ENCODE results near the gene ZNF732. TPM values are rescaled to one million over a fixed set of nuclear protein-coding genes. Genes with fewer than 3 reads are reported as not detected.

The ZNF732 gene
- total RNA-seq: 1 to 10 TPM; 1.4 to 2.3 (median 1.7) TPM

DNA sequence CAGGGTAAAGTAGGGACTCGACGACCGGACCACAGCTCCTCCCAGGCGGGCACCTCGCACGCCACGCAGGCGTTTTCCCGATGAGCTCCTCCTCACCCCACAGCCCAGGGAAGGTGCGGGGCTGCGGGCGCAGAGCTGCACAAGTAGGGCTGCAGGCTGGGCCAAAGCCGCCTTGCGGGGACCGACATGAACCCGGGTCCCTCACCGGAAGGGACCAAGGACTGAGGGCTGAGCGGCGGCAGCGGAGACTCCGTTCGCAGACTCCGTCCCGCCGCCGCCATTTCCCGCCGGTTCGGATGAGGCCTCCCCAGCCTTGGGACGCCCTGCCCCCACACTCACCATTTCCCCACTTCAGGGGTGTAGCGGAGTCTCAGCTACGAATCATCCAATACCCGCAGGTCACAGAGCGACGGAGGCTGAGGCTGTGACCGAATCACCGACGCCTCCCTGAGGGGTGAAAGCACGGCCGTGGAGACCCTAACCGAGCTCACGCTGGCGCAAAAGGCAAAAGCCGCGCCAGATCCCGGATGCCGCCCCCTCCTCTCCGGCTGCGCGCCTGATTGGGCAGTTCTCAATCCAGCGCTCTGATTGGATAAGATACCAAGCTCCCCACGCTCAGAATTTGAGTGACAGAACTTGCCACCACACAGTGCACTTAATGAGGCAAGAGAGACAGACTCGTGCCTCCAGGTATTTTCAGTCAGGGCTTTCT lies at the start of gene ZNF732:
Gene ZNF732, minus strand, starts transcription at position 506 of the 712 bp plus-strand sequence. Its CDS starts 164 bp downstream, at position 342.
- no peak for DNase-seq
- intact Hi-C loops (cut with DNase I): no loop called here
- H3K27me3 ChIP-seq: peaks cover 0 to 7% (median 0%) of the 10 kb centered on the region in 4 donors
- H3K36me3 ChIP-seq: no peaks in the 10 kb centered on the region
- H3K4me1 ChIP-seq: peaks cover 0 to 14% (median 0%) of the 10 kb centered on the region in 3 donors
- peaks cover 0 to 10% (median 0%) of the 10 kb centered on the region in 3 donors for H3K9me3 ChIP-seq
- peak within 1 kb of the TSS in 2 of 4 donors; percentile 57 for H3K27ac ChIP-seq
- no peak for TF ChIP-seq POLR2A (IDR thresholded peaks at IDR 0.05)
- TF ChIP-seq, protein P1, sequence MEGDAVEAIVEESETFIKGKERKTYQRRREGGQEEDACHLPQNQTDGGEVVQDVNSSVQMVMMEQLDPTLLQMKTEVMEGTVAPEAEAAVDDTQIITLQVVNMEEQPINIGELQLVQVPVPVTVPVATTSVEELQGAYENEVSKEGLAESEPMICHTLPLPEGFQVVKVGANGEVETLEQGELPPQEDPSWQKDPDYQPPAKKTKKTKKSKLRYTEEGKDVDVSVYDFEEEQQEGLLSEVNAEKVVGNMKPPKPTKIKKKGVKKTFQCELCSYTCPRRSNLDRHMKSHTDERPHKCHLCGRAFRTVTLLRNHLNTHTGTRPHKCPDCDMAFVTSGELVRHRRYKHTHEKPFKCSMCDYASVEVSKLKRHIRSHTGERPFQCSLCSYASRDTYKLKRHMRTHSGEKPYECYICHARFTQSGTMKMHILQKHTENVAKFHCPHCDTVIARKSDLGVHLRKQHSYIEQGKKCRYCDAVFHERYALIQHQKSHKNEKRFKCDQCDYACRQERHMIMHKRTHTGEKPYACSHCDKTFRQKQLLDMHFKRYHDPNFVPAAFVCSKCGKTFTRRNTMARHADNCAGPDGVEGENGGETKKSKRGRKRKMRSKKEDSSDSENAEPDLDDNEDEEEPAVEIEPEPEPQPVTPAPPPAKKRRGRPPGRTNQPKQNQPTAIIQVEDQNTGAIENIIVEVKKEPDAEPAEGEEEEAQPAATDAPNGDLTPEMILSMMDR (IDR thresholded peaks at IDR 0.05): no peak
- 3 to 18% methylated on average over 8 to 19 of the region's 53 CpGs for WGBS, 2 donors
- H3K4me3 ChIP-seq: peak within 1 kb of the TSS; percentile 35 to 63 (median 58)

DNA sequence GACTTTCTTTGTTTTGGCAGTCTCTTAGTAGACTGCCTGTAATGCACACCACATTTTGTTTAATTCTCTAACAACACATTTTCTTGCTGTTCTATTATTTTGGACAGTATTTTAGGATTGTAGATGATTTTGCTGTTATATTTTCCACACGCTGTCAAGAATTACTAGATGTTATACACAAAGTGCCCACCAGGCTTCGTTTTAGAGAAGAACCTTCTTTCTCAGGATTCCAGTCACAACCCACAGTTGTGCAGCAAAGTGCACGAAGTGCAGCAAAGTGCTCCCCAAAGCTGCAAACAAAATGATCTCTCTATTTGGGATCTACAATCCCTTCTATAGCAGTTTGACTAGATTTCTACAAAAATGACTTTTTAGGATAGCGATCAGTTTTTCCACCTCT lies 34.7 kb upstream of the ZNF732 start:
- no peak for DNase-seq
- WGBS, 2 donors: 95 to 96% methylated on average over 4 of the region's 4 CpGs
- TF ChIP-seq, protein P1 (IDR thresholded peaks at IDR 0.05): peak in 2 of 6 experiments; percentile 15 to 17
- TF ChIP-seq POLR2A (IDR thresholded peaks at IDR 0.05): no peak
- Histone ChIP-seq H3K9me3 (peaks cover 0 to 48% (median 34%) of the 10 kb centered on the region in 3 donors), H3K27me3 (no peaks in the 10 kb centered on the region), H3K4me1 (peaks cover 0 to 36% (median 10%) of the 10 kb centered on the region in 3 donors), H3K4me3 (no peak overlapping the region), H3K36me3 (peaks cover 0 to 50% (median 10%) of the 10 kb centered on the region in 3 donors), H3K27ac (no peak overlapping the region)
- intact Hi-C loops (cut with DNase I): no loop called here

DNA sequence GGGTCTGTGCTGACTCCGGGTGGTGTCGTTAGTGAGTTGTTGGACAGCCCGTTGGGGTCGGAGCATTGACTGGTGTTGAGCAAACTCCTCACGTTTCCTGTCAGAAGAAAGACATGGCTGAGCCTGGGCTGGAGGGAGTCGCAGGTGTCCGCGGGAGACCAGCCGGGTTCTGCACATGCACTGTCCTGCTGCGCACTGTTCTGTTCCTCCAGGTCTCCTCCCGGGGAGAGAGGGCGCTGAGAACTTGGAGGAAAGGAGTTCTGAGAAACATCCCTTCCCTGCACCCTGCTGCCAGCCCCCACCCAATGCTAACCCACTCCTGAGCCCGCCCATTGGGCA lies 33.5 kb upstream of the ZNF732 start:
- Histone ChIP-seq H3K4me1 (peaks cover 0 to 36% (median 10%) of the 10 kb centered on the region in 3 donors), H3K4me3 (peak overlapping the region; percentile 70 to 98 (median 94)), H3K36me3 (peaks cover 0 to 37% (median 0%) of the 10 kb centered on the region in 3 donors), H3K27ac (peak overlapping the region in 1 of 4 donors; percentile 96), H3K27me3 (no peaks in the 10 kb centered on the region), H3K9me3 (peaks cover 0 to 35% (median 21%) of the 10 kb centered on the region in 3 donors)
- no peak for TF ChIP-seq POLR2A (IDR thresholded peaks at IDR 0.05)
- TF ChIP-seq, protein P1 (IDR thresholded peaks at IDR 0.05): no peak
- intact Hi-C loops (cut with DNase I): no loop called here
- WGBS, 2 donors: 33 to 80% methylated on average over 1 to 13 of the region's 13 CpGs
- no peak for DNase-seq

DNA sequence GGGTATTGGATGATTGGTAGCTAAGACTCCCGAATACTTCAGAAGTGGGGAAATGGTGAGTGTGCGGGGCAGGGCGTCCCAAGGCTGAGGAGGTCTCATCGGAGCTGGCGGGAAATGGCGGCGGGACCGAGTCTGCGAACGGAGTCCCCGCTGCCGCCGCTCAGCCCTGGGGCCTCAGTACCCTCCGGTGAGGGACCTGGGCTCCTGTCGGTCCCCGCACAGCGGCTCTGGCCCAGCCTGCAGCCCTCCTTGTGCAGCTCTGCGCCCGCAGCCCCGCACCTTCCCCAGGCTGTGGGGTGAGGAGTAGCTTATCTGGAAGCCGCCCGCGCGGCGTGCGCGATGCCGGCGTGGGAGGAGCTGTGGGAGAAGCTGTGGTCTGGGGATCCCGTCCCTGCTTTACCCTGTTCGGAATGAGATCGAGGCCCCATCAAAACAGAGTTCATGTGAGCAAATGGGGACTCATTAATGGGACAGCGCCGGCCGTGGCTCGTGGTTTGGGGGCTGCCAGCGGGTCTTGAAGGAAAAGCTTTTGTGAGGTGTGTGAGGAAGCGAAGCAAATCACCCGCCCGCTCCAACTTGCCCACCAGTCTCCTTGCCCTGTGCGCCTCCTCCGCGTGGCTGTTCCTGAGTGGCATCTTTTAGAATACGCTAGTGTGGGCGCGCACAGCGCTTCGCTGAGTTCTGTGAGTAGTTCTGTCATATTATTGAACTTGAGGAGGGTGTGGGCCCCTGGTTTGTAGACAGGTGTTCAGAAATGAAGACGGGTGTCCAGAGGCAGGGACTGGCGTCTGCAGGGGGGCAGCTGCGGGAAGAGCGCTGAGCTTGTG lies 32.9 kb upstream of the ZNF732 start:
- peak overlapping the region; percentile 70 to 98 (median 94) for H3K4me3 ChIP-seq
- H3K4me1 ChIP-seq: peaks cover 0 to 36% (median 10%) of the 10 kb centered on the region in 3 donors
- no peaks in the 10 kb centered on the region for H3K27me3 ChIP-seq
- peak overlapping the region; percentile 86 to 98 (median 94) for H3K27ac ChIP-seq
- no peak for DNase-seq
- H3K9me3 ChIP-seq: peaks cover 0 to 31% (median 18%) of the 10 kb centered on the region in 3 donors
- peaks cover 0 to 32% (median 0%) of the 10 kb centered on the region in 3 donors for H3K36me3 ChIP-seq
- TF ChIP-seq, protein P1 (IDR thresholded peaks at IDR 0.05): no peak
- no peak for TF ChIP-seq POLR2A (IDR thresholded peaks at IDR 0.05)
- WGBS, 2 donors: 0% methylated on average over 1 to 12 of the region's 52 CpGs
- intact Hi-C loops (cut with DNase I): no loop called here

All from esophagus squamous epithelium (tissue), 5 donors.